Measurements from ENCODE around the gene ZBTB16. TPM values are rescaled to one million over a fixed set of nuclear protein-coding genes. Genes with fewer than 3 reads are reported as not detected.

The ZBTB16 gene
- total and polyA plus RNA-seq, 12 donors: 7.9 to 119 (median 53.2) TPM

- Histone ChIP-seq H3K27me3 (no peaks in the 10 kb centered on the region), H3K27ac (peak overlapping the region in 3 of 5 donors; percentile 98 to 99 (median 98)), H3K36me3 (replicated peaks in 1 of 2) (peaks cover 0 to 16% of the 10 kb centered on the region in 2 donors), H3K4me3 (no peak overlapping the region), H3K4me1 (replicated peaks in 1 of 2) (peaks cover 44 to 92% of the 10 kb centered on the region in 2 donors), H3K9me3 (replicated peaks in 1 of 3) (no peaks in the 10 kb centered on the region)
- TF ChIP-seq CTCF (IDR thresholded peaks at IDR 0.05): no peak
- TF ChIP-seq POLR2A (IDR thresholded peaks at IDR 0.05): no peak
- intact Hi-C loops (cut with DNase I): no loop called here
- 92 to 97% (median 94%) methylated on average over 6 of the region's 6 CpGs for WGBS, 4 donors
- DNase-seq: peak in 1 of 7 donors; percentile 12
Observed at GRCh38 chr11:114156782-114157181, 97.3 kb downstream of the ZBTB16 start.

- intact Hi-C loops (cut with DNase I): no loop called here
- Histone ChIP-seq H3K9me3 (replicated peaks in 1 of 3) (no peaks in the 10 kb centered on the region), H3K4me1 (replicated peaks in 1 of 2) (peaks cover 52 to 94% of the 10 kb centered on the region in 2 donors), H3K27me3 (no peaks in the 10 kb centered on the region), H3K36me3 (replicated peaks in 1 of 2) (peaks cover 0 to 16% of the 10 kb centered on the region in 2 donors), H3K4me3 (no peak overlapping the region), H3K27ac (peak overlapping the region in 4 of 5 donors; percentile 13 to 99 (median 98))
- DNase-seq: no peak
- no peak for TF ChIP-seq POLR2A (IDR thresholded peaks at IDR 0.05)
- 80 to 91% (median 84%) methylated on average over 19 of the region's 19 CpGs for WGBS, 4 donors
Observed at GRCh38 chr11:114157476-114158050, 98.1 kb downstream of the ZBTB16 start.

GRCh38 chr11:114158421-114158820, 98.9 kb downstream of the ZBTB16 start:
- intact Hi-C loops (cut with DNase I): no loop called here
- 68 to 80% (median 77%) methylated on average over 6 of the region's 6 CpGs for WGBS, 4 donors
- DNase-seq: no peak
- H3K9me3 ChIP-seq (replicated peaks in 1 of 3): no peaks in the 10 kb centered on the region
- TF ChIP-seq POLR2A (IDR thresholded peaks at IDR 0.05) (no peak), CTCF (IDR thresholded peaks at IDR 0.05) (no peak)
- H3K27me3 ChIP-seq: no peaks in the 10 kb centered on the region
- peak overlapping the region in 4 of 5 donors; percentile 96 to 99 (median 98) for H3K27ac ChIP-seq
- H3K4me1 ChIP-seq (replicated peaks in 1 of 2): peaks cover 58 to 94% of the 10 kb centered on the region in 2 donors
- H3K36me3 ChIP-seq (replicated peaks in 1 of 2): peaks cover 0 to 16% of the 10 kb centered on the region in 2 donors
- H3K4me3 ChIP-seq: no peak overlapping the region

- intact Hi-C loops (cut with DNase I): no loop called here
- 89 to 97% (median 96%) methylated on average over 5 to 7 of the region's 7 CpGs for WGBS, 4 donors
Observed at GRCh38 chr11:114158886-114159285, 99.4 kb downstream of the ZBTB16 start.

More at GRCh38 chr11:114158886-114159285, 99.4 kb downstream of the ZBTB16 start:
- Histone ChIP-seq H3K27ac (peak overlapping the region; percentile 96 to 99 (median 98)), H3K27me3 (no peaks in the 10 kb centered on the region), H3K4me1 (replicated peaks in 1 of 2) (peaks cover 63 to 94% of the 10 kb centered on the region in 2 donors), H3K9me3 (replicated peaks in 1 of 3) (no peaks in the 10 kb centered on the region), H3K4me3 (no peak overlapping the region), H3K36me3 (replicated peaks in 1 of 2) (peaks cover 0 to 16% of the 10 kb centered on the region in 2 donors)
- DNase-seq: peak in 1 of 7 donors; percentile 62
- TF ChIP-seq CTCF (IDR thresholded peaks at IDR 0.05): no peak
- no peak for TF ChIP-seq POLR2A (IDR thresholded peaks at IDR 0.05)

All from adrenal gland (tissue), 12 donors.